NB4 (cell line): ENCODE data around the gene CHMP1B.

Experiments
- POLR2A ChIP-seq: IDR thresholded peaks from 2 replicates; pipeline ENCODE4 v1.6.1; 2011; ENCODE audit warnings: mild to moderate bottlenecking; ENCODE audit not compliant: insufficient read length; ENCODE audit errors: extremely low read depth
- TF ChIP-seq, protein P1 (sequence below): IDR thresholded peaks from one replicate; pipeline ENCODE4 v1.5.1; 2012; ENCODE audit warnings: low read depth, low read length

DNA sequence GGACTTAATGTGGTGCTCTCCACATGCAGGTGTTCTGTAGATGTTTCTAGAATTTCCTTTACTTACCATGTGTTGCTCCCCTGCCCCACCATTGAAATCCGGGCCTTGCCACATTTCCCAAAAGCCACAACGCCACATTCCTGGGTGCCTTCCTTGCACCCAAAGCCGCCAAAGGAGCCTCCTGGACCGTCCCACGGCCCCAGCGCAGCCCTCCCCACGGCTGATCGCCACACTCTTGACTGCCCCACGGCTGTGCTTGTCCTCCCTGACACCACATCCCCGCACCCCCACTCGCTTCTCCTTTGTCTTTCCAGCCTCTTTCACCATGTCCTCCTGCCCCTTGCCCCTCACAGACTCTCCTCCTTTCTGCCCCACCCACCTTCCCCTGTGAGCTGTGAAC, 40.2 kb upstream of the CHMP1B start:
- no peak for TF ChIP-seq POLR2A
- TF ChIP-seq, protein P1, sequence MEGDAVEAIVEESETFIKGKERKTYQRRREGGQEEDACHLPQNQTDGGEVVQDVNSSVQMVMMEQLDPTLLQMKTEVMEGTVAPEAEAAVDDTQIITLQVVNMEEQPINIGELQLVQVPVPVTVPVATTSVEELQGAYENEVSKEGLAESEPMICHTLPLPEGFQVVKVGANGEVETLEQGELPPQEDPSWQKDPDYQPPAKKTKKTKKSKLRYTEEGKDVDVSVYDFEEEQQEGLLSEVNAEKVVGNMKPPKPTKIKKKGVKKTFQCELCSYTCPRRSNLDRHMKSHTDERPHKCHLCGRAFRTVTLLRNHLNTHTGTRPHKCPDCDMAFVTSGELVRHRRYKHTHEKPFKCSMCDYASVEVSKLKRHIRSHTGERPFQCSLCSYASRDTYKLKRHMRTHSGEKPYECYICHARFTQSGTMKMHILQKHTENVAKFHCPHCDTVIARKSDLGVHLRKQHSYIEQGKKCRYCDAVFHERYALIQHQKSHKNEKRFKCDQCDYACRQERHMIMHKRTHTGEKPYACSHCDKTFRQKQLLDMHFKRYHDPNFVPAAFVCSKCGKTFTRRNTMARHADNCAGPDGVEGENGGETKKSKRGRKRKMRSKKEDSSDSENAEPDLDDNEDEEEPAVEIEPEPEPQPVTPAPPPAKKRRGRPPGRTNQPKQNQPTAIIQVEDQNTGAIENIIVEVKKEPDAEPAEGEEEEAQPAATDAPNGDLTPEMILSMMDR = no peak
